NCI-H146 treated with DMSO at 0.1 percent for 48 hours (cell line): ENCODE data around the gene CELA3B.
"Not testable (repeated sequence)": the region's sequence is repeated elsewhere in the genome, so short reads cannot be mapped to it uniquely, and the experiment has no call there.

Experiments
- DNase-seq: peaks from one replicate; lab custom pipeline; 2025; ENCODE audit not compliant: unreplicated experiment; lab: John Stamatoyannopoulos, UW

The CELA3B gene

DNA sequence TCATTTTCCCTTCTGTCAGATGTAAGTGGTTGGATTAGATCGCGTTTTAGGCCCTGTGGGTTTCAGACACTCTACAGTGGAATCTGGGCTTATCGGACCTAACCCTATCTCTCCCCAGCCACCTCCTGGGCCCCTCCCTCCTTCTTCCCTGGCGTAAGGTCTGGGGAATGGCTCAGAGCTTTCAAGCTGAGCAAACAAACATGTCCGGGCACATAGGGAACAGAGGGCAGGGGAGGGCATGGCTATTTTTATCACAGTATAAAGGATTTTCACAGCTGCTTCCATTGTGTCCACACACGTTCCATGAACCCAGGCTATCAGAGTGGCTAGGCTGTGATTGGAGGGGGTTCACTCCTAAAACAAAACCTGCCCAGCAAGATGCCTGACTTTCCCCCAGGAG lies 2.1 kb upstream of the CELA3B start:
- DNase-seq: peak; percentile 62

DNA sequence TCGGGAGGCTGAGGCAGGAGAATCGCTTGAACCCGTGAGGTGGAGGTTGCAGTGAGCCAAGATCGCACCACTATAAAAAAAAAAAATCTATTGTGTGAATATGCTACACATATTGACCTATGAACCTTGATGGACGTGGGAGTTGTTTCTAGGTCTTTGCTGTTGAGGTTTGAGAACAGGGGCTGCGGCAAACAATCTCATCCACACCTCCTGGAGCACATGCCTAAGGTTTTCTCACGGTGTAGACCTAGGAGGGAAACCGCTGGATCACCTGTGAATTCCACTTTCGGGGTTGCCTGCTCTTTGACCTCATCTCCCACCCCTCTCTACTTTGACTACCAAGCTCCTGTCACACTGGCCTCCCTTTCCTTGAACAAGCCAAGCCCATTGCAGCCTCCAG lies 1.5 kb upstream of the CELA3B start:
- not testable (repeated sequence) for DNase-seq

GRCh38 chr1:21978209-21978608 lies 1.4 kb downstream of the CELA3B start:
- DNase-seq: not testable (repeated sequence)

DNA sequence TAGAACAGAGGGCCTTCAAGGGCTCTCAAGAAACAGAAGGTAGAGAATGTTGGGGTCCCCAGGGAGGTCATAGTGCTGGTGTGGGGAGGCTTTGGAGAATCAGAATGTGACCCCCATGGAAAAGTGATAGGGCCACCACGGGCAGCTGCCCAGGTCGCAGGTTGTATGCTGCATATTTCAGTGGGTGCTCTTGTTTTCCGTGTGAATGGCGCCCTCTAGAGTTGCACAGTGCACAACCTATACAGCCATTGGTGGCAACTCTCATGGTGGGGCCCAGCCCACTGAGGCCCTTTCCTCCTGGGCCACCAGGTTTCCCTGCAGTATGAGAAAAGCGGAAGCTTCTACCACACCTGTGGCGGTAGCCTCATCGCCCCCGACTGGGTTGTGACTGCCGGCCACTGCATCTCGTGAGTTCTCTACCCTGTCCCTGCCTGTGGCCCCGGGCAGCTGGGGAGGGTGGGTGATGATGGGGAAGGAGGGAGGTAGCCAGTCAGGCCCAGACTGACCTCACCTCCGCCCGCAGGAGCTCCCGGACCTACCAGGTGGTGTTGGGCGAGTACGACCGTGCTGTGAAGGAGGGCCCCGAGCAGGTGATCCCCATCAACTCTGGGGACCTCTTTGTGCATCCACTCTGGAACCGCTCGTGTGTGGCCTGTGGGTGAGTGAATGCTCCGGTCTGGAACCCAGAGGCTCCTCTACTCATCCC lies 3.8 kb downstream of the CELA3B start:
- DNase-seq: not testable (repeated sequence)

- DNase-seq: not testable (repeated sequence)
Observed at GRCh38 chr1:21981253-21981652, 4.4 kb downstream of the CELA3B start.

- not testable (repeated sequence) for DNase-seq
Observed at GRCh38 chr1:21982122-21982521, 5.3 kb downstream of the CELA3B start.

- DNase-seq: not testable (repeated sequence)
Observed at GRCh38 chr1:21983539-21983938, 6.7 kb downstream of the CELA3B start.

- DNase-seq: not testable (repeated sequence)
Observed at GRCh38 chr1:21985893-21986292, 9.1 kb downstream of the CELA3B start.

DNA sequence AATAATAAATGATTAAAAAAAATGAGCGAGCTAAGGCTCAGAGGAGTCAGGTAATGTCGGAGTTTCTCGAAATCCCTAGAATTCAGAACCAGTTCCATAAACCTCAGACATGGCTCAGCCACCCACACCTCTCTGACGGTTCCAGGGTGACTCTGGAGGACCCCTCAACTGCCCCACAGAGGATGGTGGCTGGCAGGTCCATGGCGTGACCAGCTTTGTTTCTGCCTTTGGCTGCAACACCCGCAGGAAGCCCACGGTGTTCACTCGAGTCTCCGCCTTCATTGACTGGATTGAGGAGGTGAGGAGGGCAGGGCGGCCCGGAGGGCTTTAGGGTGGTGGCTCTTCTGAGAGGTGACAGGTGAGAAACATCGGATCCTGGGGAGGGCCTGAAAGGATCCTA lies 9.6 kb downstream of the CELA3B start:
- DNase-seq: not testable (repeated sequence)

DNA sequence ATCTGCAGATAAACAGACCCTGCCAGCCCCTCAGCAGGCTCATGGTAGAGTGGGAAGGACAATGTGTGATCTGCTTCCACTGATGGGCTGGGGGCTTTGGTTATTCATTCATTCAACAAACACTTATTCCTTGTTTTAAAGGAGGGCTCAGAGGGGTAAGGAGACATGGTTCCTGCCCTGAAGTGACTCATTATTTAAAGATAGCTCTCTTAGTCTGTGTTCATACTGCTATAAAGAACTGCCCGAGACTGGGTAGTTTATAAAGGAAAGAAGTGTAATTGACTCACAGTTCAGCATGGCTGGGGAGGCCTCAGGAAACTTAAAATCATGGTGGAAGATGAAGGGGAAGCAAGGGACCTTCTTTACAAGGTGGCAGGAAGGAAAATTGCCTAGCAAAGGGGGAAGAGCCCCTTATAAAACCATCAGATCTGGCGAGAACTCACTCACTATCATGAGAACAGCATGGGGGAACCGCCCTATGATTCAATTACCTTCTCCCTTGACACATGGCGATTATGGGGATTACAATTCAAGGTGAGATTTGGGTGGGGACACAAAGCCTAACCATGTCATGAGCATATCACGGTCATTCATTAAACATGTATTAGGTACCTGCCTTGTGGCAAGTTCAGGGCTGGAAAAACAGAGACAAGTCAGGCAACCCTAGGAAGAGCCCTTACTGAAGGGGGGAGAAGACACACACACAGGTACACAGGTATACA lies 13.0 kb downstream of the CELA3B start:
- DNase-seq: not testable (repeated sequence)

- DNase-seq: not testable (repeated sequence)
Observed at GRCh38 chr1:21992186-21992585, 15.4 kb downstream of the CELA3B start.

GRCh38 chr1:21994716-21995115 lies 17.9 kb downstream of the CELA3B start:
- DNase-seq: not testable (repeated sequence)

DNA sequence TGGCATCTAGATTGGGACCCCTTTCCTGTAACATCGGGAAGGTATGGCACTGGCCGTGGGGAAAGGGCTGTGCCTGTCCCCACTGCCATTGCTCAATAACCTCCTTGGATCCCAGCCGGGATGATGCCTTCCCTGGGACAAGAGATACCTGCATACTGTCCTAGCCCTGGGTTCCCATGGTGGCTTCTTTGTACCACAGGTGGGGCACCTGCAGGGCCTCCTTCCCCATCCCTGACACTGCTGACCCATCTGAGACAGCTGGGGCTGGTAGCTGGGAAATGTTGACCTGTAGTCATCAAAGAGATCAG lies 19.8 kb downstream of the CELA3B start:
- not testable (repeated sequence) for DNase-seq

- not testable (repeated sequence) for DNase-seq
Observed at GRCh38 chr1:21997891-21998623, 21.2 kb downstream of the CELA3B start.

DNA sequence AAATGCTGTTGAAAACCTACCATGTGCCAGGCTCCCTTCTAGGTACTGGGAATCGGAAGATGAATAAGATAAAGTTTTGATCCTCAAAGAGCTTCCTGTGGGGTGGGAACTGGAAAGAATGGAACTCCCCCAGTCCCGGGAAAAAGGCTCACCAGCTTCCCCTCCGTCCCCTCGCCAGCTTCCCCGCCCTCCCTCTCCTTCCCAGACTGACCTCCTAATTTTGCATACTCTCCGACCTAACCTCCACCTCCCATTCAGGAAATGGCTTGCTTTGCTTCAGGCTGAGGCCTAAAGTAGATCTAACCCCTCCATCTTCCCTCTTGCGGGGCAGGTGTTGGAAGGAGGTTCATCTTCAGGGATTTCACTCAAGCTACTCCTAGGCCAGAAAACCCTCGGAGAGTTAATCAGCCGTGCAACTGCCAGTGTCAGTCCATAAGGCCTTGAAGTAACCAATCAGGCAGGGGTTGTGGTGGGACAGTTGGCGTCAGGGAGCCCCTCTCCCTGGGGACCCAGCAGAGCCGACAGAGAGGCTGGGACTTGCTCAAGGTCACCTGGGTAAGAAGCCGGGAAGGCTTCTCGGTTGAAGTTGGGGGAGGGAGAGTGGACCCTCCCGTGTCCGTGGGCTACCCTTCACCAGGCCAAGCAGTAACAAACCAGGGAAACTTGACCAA lies 21.9 kb downstream of the CELA3B start:
- DNase-seq: not testable (repeated sequence)

DNA sequence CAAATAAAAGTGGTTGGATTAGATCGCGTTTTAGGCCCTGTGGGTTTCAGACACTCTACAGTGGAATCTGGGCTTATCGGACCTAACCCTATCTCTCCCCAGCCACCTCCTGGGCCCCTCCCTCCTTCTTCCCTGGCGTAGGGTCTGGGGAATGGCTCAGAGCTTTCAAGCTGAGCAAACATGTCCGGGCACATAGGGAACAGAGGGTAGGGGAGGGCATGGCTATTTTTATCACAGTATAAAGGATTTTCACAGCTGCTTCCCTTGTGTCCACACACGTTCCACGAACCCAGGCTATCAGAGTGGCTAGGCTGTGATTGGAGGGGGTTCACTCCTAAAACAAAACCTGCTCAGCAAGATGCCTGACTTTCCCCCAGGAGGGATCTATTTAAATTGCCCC lies 22.8 kb downstream of the CELA3B start:
- peak; percentile 35 for DNase-seq

- no peak for DNase-seq
Observed at GRCh38 chr1:22001409-22001808, 24.6 kb downstream of the CELA3B start, which contains the start of gene CELA3A. TSS of gene CELA3A (plus strand) at chr1:22001657. CDS start at chr1:22001675, 18 bp downstream.

DNA sequence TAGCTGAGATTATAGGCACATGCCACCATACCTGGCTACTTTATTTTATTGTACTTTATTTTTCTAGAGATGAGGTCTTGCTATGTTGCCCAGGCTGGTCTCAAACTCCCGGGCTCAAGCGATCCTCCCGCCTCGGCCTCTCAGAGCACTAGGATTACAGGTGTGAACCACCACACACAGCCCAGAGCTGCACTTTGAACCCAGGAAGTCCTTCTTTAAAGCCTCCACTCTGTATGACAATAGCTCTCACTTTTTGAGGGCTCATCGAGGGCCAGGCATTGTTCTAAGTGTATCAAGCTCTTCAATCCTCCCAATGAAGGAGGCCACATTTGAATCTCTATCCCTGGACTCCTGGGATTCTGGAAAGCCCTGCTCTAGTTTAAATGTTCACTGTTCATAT lies 25.6 kb downstream of the CELA3B start:
- DNase-seq: not testable (repeated sequence)

- DNase-seq: not testable (repeated sequence)
Observed at GRCh38 chr1:22002875-22003274, 26.1 kb downstream of the CELA3B start.

DNA sequence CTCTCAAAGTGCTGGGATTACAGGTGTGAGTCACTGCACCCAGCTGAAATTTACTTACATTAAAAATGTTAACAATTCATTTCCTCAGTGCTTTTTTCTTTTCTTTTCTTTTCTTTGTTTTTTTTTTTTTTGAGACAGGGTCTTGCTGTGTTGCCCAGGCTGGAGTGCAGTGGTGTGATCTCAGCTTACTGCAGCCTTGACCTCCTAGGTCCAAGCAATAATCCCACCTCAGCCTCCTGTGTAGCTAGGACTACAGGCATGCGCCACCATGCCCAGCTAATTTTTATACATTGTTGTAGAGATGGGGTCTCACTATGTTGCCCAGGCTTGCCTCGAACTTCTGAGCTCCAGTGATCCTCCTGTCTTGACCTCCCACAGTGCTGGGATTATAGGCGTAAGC lies 27.1 kb downstream of the CELA3B start:
- DNase-seq: not testable (repeated sequence)
